Kidney (tissue), 14 donors: Measurements from ENCODE around the gene ROMO1. TPM values are rescaled to one million over a fixed set of nuclear protein-coding genes. Genes with fewer than 3 reads are reported as not detected.

Experiments used
- DNase-seq, 5 donors: peaks; one replicate each; pipeline ENCODE4 v3.0.0-alpha.2; 2013 to 2020
- FAIRE-seq: peaks from 2 replicates; lab custom pipeline; 2012; peaks lifted over from hg19 to GRCh38; lab: Jason Lieb, UNC
- H3K27ac ChIP-seq, 2 donors: one replicate each; pipeline ENCODE4 v1.7.0; 2013; ENCODE audit warnings: low read depth in 2 of 2, low read length in 2 of 2, inconsistent platforms in 1 of 2
- H3K27me3 ChIP-seq: one replicate; pipeline ENCODE4 v1.7.1; 2013; ENCODE audit warnings: low read length, inconsistent platforms; ENCODE audit not compliant: control insufficient read depth, insufficient read depth
- H3K36me3 ChIP-seq, 3 donors: one replicate each; pipeline versions ENCODE4 v1.7.0 to v1.7.1; 2013; ENCODE audit warnings: low read length in 3 of 3, control low read depth in 1 of 3, inconsistent platforms in 1 of 3; ENCODE audit not compliant: insufficient read depth in 3 of 3, control insufficient read depth in 2 of 3
- H3K4me1 ChIP-seq, 3 donors: one replicate each; pipeline versions ENCODE4 v1.7.0 to v1.7.1; 2013; ENCODE audit warnings: low read length in 3 of 3, inconsistent platforms in 1 of 3, low read depth in 1 of 3; ENCODE audit not compliant: control insufficient read depth in 2 of 3, insufficient read depth in 2 of 3
- H3K4me3 ChIP-seq, 3 donors: one replicate each; pipeline versions ENCODE4 v1.7.0 to v1.8.1; 2013; ENCODE audit warnings: low read length in 3 of 3, control low read depth in 1 of 3, inconsistent platforms in 1 of 3
- H3K9ac ChIP-seq, 3 donors: one replicate each; pipeline versions ENCODE4 v1.7.0 to v1.7.1; 2013; ENCODE audit warnings: low read length in 3 of 3, control low read depth in 1 of 3, inconsistent platforms in 1 of 3
- H3K9me3 ChIP-seq, 3 donors: one replicate each; pipeline versions ENCODE4 v1.7.0 to v1.7.1; 2013; ENCODE audit warnings: low read length in 3 of 3, control low read depth in 1 of 3, inconsistent platforms in 1 of 3; ENCODE audit not compliant: control insufficient read depth in 2 of 3, insufficient read depth in 1 of 3
- CTCF ChIP-seq: IDR thresholded peaks from 3 replicates; pipeline ENCODE4 v1.5.1; 2012; ENCODE audit warnings: mild to moderate bottlenecking, moderate library complexity, borderline replicate concordance; ENCODE audit not compliant: insufficient read depth; ENCODE audit errors: extremely low read depth
- intact Hi-C: fragments of 100-400 bp; cut with DNase I; formaldehyde crosslinking; loops from one replicate; pipeline ENCODE4 v1.11.1; 2022
- polyA plus RNA-seq: library from polyadenylated mRNA; stranded (reverse); fragments of 350-450 nt; fragmentation: Illumina TruSeq; extraction: RNeasy Lipid Tissue Mini Kit (QIAGEN cat#74804); gene quantifications from one replicate; pipeline ENCODE4 v1.2.3, GENCODE V29; 2014; ENCODE audit warnings: low read depth, low replicate concordance; ENCODE audit not compliant: insufficient read depth
- total RNA-seq: library from RNA; stranded (reverse); fragmentation: NEBNext Ultra II Directional; extraction: Animal tissue kit (Norgen Biotek cat#: 25700); gene quantifications from one replicate; pipeline ENCODE4 v1.2.1, GENCODE V29; 2021
- donor health status: control.
- donor health status: control.
- donor health status: control.
- donor health status: control.
- donor health status: control.
- donor health status: DM: yes; HTN: yes; CAD: no.
- donor health status: Normal renal cell carcinoma (clear cell type).

Gene ROMO1
- total and polyA plus RNA-seq, 2 donors from 2014 or later = 141 to 408 TPM

DNA sequence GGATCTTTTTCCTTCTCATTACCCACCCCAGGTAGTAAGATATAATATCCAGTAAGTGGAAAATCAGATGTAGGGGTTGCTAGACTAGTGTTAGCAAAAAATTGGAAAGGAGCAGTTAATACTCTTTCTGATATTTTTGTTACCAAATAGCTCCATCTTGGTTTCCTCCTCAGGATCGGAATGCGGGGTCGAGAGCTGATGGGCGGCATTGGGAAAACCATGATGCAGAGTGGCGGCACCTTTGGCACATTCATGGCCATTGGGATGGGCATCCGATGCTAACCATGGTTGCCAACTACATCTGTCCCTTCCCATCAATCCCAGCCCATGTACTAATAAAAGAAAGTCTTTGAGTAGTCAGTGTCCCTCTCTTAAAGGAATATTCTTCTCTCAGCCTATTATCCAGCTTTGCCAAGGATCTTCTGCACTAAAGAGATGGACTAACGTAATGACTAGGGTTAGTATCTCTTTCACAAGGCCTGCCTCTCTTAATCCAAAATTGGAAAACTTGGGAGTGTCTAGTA lies 1.5 kb downstream of the ROMO1 start:
- no peak overlapping the region for H3K27ac ChIP-seq
- no peak for DNase-seq
- peaks cover 10 to 33% (median 23%) of the 10 kb centered on the region in 3 donors for H3K36me3 ChIP-seq
- TF ChIP-seq CTCF = no peak
- no peak overlapping the region for H3K9ac ChIP-seq
- no peaks in the 10 kb centered on the region for H3K9me3 ChIP-seq
- intact Hi-C loops = no loop called here
- H3K27me3 ChIP-seq = no peaks in the 10 kb centered on the region
- no peak overlapping the region for H3K4me3 ChIP-seq
- FAIRE-seq = no peak
- H3K4me1 ChIP-seq = peaks cover 2 to 18% (median 15%) of the 10 kb centered on the region in 3 donors

DNA sequence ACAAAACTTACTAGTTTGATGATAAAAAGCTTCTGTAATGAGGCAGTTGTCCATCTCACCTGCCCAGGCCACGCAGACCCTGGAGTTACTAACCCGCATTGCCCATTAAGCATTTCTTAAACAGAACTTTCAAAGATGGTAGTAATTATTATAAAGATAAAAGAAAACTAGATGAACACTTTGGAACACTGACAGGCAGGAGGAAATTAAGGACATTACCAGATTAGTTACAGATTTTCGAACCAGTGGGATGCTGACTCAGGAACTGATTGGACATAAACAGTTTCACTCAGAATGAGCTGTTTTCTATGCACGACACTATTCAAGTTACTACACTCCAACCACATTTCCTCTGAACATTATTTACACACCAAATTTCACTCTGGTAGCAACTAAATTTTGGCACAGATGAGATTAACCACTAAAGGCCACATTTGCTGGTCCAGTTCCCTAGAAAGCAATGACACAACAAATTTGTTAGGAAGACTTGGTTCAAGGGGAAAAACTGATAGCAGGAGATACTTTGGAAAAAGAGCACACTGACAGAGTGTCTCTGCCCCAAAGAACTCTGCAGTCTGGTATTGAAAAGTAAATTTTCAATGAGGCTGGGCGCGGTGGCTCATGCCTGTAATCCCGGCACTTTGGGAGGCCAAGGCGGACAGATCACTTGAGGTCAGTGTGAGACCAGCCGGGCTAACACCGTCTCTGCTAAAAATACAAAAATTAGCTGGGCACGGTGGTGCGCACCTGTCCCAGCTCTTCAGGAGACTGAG lies 3.0 kb downstream of the ROMO1 start:
- Histone ChIP-seq H3K9ac (no peak overlapping the region), H3K9me3 (no peaks in the 10 kb centered on the region), H3K4me1 (peaks cover 2 to 18% (median 15%) of the 10 kb centered on the region in 3 donors), H3K27me3 (no peaks in the 10 kb centered on the region), H3K27ac (no peak overlapping the region), H3K36me3 (peaks cover 12 to 44% (median 26%) of the 10 kb centered on the region in 3 donors), H3K4me3 (no peak overlapping the region)
- intact Hi-C loops = no loop called here
- no peak for DNase-seq
- FAIRE-seq = no peak
- TF ChIP-seq CTCF = no peak

DNA sequence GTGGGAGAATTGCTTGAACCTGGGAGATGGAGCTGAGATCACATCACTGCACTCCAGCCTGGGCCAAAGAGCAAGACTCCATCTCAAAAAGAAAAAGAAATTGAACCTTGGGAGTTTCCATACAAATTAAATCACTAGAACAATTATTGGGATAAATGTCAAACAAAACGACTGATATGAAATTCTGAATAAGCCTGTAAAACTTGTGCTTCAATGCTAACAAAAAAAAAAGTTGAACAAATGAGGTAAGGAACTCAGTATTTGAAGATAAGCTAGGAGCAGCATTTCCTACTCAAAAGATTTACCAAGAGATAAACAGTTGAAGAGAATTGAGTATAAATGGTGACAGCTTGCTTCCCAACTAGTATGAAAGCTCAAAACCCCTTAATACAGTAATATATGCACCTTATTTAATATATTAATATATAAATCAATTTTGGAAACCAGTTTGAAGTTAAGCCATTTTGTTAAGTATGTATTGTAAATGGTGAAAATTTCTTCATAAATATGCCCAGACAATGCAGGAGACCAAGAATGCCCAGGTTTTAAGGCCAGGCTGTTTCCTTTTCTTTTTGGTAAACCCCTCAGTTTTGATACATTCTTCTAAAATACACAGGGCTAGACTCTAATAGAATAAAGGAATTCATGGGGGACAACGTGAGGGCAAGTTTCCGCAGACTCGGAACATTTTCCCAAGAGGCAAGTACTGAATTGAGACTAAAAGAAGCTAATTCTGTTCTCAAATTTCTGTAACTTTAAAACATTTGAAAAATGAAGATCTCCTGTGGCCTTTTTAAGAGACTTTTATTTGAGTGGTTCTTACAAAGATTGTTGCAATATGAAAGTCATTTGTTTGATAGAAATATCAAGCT lies 3.9 kb downstream of the ROMO1 start:
- Histone ChIP-seq H3K9ac (no peak overlapping the region), H3K4me3 (no peak overlapping the region), H3K36me3 (peaks cover 15 to 46% (median 26%) of the 10 kb centered on the region in 3 donors), H3K9me3 (no peaks in the 10 kb centered on the region), H3K27me3 (no peaks in the 10 kb centered on the region), H3K4me1 (peaks cover 1 to 12% (median 10%) of the 10 kb centered on the region in 3 donors), H3K27ac (no peak overlapping the region)
- DNase-seq (no peak), FAIRE-seq (no peak)
- no peak for TF ChIP-seq CTCF
- intact Hi-C loops = no loop called here
